Ecto neural progenitor cell (in vitro differentiated cells): ENCODE data around the gene MYCN.
"Not testable (repeated sequence)": the region's sequence is repeated elsewhere in the genome, so short reads cannot be mapped to it uniquely, and the experiment has no call there.

Experiments used
- DNase-seq: peaks from one replicate; pipeline ENCODE4 v3.0.0-alpha.2; 2018; ENCODE audit warnings: low spot score

Gene MYCN

DNA sequence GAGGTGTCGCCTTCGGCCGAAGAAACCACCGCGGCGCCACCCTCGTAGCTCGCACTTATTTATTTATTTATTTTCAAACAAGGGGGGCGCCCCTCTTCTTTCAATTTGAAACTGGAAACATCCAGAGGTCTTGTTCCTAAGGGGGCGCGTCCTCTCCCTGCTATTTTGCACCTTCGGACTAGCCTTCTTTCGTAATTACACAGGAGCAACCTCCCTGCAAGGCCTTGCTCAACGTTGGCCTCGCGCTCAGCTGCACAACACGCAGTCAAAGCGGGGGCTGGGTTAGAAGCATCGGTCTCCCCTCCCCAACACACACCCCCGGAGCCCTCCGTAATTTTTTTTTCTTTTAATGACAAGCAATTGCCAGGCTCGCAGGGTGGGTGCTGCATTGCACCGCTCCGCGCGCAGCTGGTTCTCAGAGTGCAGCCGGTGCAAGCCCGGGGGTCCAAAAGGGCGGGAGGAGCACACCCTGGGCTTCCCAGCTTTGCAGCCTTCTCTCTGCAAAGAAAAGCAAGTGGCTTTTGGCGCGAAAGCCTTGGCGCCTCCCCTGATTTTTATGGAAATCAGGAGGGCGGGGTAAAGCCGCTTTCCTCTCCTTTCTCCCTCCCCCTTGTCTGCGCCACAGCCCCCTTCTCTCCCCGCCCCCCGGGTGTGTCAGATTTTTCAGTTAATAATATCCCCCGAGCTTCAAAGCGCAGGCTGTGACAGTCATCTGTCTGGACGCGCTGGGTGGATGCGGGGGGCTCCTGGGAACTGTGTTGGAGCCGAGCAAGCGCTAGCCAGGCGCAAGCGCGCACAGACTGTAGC, at the start of gene MYCN:
TSS of gene MYCN (plus strand) at position 697 of the 807 bp plus-strand sequence. CDS start 1,515 bp downstream, outside the sequence.
- peak; percentile 94 for DNase-seq

DNA sequence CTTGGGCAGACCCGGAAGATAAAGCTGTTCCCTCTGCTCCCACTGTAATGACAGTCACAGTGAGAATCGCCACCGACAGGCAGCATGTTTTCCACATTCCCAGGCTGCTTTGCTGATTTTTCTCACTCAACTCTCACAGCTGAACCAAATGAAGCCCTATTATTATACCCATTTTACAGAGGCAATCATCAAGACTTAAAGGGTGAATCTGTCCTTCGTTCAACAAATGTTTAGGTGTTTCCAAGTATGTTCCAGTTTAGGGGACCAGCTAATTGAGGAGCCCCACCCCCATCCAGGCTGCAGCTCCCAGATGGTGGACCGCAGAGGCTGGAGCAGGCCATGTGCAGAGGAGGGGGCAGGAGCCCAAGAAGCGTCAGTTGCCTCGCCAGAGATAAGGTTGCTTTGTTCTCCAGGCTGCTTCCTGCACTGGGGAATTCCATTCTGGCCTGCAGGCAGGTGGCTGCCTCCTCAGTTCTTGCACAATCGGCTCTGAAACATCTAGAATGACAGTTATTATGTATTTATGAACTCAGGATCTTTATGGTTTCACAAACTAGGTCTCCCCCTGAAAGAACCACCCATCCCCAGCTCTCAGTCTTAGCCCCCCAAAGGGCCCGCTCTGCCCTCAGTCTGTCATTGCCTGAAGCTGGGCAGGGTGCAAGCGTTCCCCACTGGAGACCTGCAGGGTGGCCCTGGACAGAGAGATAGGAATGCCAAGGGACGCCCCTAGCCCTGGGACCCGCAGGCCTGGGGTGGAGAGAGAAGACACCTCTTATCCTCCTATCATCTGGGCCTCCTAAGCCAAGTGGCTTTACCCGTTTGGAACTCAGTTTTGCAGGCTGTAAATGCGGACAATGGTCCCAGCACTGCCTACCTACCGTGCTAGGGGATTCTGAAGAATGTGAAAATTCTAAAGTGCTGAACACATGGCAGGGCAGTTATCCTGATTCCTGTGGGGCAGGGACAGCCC, 49.1 kb upstream of the MYCN start:
- DNase-seq: no peak

DNA sequence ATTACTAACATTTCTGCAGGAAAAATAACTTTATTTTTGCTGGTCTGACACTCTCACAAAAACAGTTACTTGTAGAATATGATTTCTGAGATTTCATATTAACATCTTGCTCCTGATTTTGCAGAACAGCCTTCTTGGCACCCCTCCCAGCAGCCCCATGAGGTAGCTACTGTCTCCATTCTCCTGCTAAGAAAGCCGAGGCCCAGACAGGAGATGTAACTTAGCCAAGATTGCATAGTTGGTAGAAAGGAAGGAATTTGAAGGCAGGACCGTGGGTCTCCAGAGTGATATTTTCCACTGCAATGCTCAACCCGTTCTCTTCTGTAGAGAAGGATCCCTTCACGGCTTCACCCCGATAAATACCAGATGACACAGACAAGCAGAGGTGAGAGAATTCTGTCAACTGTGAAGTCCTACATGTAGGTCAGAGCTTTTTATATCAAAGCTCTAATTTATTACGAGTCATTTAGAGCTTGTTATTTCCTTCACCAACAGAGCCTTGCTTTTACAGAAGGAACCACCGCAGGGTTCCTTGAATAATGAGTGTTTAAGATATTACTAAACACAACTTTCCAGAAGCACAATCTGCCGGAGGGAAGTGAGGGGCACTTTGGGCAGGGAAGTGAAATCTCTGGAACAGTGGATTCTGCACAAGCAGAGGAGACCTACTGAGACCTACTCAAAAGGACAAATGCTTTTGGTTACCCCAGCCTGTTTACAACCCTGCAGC, 48.0 kb upstream of the MYCN start:
- no peak for DNase-seq

- no peak for DNase-seq
Observed at GRCh38 chr2:15893085-15893484, 47.3 kb upstream of the MYCN start.

DNA sequence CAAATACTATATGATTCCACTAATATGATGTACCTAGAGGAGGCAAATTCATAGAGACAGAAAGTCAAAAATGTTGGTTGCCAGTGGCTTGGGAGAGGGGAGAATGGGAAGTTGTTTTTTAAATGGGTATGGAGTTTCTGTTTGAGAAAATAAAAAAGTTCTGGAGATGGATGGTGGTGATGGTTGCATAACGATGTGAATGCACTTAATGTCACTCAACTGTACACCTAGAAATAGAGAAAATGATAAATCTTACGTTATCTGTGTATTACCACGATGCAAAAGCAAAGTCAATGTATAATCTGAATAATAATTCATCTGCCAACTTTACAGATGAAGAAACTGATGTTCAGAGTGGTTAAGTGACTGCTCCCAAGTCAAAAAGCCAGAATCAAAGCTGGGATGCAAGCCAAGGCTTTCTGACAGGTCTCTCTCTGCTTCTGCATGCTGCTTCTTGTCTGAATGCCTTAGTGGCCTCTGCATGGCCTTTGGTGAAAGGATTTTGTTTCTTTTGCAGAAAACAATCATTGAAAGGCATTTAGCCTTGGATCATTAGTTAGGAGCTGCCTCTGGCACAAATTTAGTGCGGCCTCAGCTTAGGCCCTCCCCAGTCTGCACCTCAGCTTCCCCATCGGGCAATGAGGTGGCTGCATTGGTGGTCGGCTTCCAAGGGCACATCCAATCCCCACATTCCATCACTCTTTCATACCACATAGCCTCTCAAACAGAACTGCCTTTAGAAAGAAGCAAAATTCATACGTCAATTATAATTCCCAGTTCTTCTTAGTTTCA, 46.5 kb upstream of the MYCN start:
- no peak for DNase-seq

DNA sequence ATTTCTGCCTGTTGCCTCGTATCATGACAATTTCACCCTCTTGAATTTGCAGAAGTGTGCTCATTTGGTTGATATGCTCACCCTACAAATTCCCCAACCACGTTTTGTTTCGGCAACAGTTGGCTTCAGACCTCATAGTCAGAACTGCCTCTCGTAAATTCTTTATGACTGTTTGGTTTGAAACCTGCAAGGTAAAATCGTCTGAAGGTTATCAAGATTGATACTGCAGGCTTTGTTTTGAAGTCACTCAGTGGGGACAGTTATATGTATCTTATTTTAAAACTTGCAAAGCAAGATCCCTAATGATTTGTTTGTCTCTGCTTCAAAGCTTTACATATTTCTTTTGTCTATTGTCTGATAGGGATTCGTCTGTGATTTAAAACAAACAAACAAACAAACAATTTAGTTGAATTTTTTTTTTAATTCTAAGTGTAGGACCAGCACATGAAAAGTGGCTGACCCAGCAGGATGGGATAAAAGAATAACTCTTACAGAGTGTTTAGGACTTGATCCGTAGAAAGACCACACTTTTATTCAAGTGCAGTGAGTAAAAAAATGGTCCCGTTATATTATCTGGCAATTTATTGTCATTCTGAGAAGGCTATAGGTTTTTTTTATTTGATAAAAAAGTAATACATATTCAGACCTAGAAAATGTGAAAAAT, 45.7 kb upstream of the MYCN start:
- DNase-seq: no peak

GRCh38 chr2:15895615-15896469, 44.5 kb upstream of the MYCN start:
- no peak for DNase-seq

DNA sequence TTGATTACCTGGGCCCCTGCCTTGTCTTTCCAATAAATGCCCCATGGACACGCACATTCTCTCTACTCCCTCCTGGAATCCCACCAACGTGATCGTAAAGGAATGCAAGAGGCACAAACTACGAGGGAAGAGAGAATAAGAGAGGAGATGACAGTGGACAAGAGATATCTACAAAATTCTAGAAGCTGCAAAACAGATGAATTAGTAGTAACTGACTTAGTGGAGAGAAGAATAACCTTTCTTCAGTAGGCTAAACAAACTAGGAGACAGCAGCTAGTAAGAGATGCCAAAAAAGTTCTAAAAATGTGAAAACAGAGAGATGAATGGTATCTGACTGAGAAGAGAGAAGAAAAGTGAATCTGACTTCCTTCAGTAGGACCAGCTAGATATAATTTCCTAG, 43.5 kb upstream of the MYCN start:
- DNase-seq: no peak

DNA sequence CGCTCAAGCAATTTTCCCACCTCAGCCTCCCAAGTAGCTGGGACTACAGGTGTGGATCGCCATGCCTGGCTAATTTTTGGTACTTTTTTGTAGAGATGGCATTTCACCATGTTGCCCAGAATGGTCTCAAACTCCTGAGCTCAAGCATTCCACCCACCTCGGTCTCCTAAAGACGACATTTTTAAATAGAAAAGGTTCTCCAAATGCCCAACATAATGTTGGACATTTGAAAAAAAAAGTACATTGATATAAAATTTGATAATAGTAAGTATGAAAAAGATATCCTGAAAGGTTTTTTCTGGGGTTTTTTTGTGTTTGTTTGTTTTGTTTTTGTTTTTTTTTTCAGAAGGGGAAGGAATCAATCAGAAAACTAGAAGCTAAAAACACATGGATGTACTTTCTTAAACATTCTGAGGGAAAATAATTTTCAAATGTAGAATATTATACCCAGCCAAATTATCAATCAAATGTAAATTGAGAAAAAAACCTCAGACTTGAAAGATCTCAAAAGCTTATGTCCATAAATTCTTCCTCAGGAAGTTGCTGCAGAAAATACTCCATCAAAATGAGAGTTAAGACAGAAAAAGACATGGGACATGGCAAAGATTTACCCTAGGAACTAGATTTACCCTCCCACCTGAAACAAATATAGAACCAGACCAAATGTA, 42.8 kb upstream of the MYCN start:
- no peak for DNase-seq

DNA sequence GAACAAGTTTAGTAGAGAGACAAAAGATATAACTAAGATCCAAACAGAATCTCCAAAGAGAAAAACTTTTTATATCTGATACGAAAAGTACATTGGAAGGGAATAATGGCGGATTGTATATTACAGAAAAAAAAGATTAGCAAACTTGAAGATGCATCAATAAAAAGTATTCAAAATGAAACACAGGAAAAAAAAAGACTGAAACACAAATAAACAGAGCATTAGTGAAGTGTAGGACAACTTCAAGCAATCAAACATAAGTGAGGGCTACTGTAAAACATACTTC, 41.1 kb upstream of the MYCN start:
- DNase-seq: no peak

DNA sequence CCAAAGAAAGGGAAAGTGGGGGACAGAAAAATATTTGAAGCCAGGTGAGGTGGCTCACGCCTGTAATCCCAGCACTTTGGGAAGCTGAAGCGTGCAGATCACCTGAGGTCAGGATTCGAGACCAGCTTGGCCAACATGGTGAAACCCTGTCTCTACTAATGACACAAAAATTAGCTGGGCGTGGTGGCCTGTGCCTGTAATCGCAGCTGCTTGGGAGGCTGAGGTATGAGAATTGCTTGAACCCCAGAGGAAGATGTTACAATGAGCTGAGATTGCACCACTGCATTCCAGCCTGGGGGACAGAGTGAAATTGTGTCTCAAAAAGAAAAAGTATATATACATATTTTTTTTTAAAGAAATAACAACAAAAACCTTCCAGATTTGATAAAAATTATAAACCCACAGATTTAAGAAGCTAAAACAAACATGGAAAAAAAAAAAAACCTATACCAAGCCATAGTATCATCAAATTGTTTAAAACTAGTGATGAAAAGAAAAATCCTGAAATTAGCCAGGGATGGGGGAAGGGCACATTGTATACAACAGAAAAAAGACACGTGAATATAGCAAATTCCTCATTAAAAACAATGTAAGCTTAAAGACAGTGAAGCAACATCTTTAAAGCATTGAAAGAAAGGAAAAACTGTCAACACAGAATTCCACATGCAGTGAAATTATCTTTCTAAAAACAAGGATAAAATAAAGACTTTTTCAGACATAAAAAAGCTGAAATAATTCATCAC, 40.4 kb upstream of the MYCN start:
- no peak for DNase-seq

DNA sequence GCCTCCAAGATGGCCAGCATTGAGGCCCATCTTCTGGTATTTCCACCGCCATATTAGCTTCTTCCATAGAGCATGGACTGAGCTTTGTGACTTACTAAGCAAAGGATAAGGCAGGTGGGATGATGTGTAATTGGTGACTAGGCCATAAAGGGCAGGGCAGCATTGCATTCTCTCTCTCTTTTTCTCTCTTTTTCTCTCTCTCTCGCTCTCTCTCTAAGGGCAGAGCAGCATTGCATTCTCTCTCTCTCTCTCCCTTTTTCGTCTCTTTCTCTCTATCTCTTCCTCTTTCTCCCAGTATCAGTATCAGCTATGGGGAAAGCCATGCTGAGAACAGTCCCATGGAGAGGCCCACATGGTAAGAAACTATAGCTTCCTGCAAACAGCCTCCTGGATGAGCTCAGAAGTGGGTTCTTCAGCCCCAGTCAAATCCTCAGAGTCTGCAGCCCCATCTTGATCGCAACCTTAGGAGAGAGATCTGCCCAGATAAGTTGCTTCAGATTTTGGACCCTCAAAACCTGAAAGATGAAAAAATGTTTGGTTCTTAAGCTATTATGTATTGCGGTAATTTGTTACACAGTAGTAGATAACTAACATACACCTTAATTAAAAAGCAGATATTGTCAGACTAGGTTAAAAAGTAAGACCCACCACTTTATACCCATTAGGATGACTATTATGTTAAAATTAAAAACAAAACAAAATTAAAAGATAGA, 39.1 kb upstream of the MYCN start:
- DNase-seq: no peak

- DNase-seq: no peak
Observed at GRCh38 chr2:15901808-15902130, 38.6 kb upstream of the MYCN start.

- DNase-seq: not testable (repeated sequence)
Observed at GRCh38 chr2:15903910-15904309, 36.4 kb upstream of the MYCN start.

DNA sequence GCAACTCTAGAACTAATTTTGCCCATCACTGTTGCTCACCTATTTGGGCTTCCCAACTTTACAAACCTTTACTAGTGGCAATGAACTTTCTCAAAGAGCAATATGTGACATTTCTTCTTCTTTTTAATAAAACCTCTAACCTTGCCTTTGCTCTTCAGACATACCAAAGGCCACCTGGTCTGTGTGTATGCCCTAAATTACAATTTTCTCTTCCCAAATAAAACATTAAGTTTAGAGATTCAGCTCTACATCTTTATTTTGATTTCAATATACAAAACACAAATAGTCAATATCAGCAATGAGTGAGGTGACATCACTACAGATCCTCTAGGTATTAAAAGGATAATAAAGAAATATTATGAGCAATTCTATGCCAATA, 35.1 kb upstream of the MYCN start:
- no peak for DNase-seq

GRCh38 chr2:15905986-15906491, 34.3 kb upstream of the MYCN start:
- no peak for DNase-seq

DNA sequence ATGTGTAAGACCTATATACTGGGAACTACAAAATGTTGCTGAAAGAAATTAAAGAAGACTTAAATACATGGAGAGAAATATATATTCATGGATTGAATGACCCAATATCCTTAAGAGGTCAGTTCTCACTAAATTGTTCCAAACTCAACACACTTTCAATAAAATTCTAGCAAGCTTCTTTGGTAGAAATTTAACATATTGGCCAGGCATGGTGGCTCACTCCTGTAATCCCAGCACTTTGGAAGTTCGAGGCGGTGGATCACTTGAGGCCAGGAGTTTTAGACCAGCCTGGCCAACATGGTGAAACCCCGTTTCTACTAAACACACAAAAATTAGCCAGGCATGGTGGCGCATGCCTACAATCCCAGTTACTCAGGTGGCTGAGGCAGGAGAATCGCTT, 33.6 kb upstream of the MYCN start:
- no peak for DNase-seq
